ENCODE data around the gene RNF223. TPM values are rescaled to one million over a fixed set of nuclear protein-coding genes. Genes with fewer than 3 reads are reported as not detected.

Gene RNF223
- total RNA-seq, 5 donors from 2014 or later (not counting 1 experiment from before 2014, with no cell fraction given), result not detected

DNA sequence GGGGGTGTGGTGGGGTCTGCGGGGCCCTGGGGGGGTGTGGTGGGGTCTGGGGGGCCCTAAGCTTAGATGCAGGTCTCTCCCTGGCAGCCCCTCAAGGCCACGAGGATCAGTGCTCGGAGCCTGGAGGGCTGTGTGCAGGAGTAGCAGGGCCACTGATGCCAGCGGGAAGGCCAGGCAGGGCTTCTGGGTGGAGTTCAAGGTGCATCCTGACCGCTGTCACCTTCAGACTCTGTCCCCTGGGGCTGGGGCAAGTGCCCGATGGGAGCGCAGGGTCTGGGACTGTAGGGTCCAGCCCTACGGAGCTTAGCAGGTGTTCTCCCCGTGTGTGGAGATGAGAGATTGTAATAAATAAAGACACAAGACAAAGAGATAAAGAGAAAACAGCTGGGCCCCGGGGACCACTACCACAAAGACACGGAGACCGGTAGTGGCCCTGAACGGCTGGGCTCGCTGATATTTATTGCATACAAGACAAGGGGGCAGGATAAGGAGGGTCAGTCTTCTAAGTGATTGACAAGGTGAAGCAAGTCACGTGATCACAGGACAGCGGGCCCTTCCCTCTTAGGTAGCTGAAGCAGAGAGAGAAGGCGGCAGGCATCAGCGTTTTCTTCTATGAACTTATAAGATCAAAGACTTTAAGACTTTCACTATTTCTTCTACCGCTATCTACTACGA is 8.7 kb downstream of the RNF223 start:
- DNase-seq, result no peak
- Histone ChIP-seq H3K4me3 (ENCODE audit: control insufficient read depth in 1 of 2, extremely low read depth in 1 of 2, low read length in 1 of 2) (no peak overlapping the region), H3K9me3 (no peaks in the 10 kb centered on the region), H3K4me1 (ENCODE audit: control insufficient read depth in 1 of 2, extremely low read depth in 1 of 2, insufficient read depth in 2 of 2, low read length in 2 of 2) (peaks cover 2 to 38% of the 10 kb centered on the region in 2 experiments), H3K36me3 (ENCODE audit: control insufficient read depth in 2 of 2, extremely low read depth in 1 of 2, insufficient read depth in 1 of 2, low read length in 1 of 2) (no peaks in the 10 kb centered on the region), H3K27ac (ENCODE audit: low read length) (no peak overlapping the region), H3K27me3 (replicated peaks in 1 of 2; ENCODE audit: control insufficient read depth in 2 of 2, extremely low read depth in 1 of 2, insufficient read depth in 2 of 2, low read length in 1 of 2) (peaks cover 0 to 58% of the 10 kb centered on the region in 2 experiments)
- ChIA-PET POLR2A (no interaction called here), CTCF (no interaction called here)
- no peaks in the 10 kb centered on the region for H3K9me3 Mint-ChIP-seq
- peaks cover 0 to 28% (median 20%) of the 10 kb centered on the region in 3 donors for H3K4me1 Mint-ChIP-seq
- H3K4me3 Mint-ChIP-seq, result no peak overlapping the region
- H3K27me3 Mint-ChIP-seq, result peaks cover 3 to 15% of the 10 kb centered on the region in 2 donors
- no peak overlapping the region for H3K27ac Mint-ChIP-seq
- H3K36me3 Mint-ChIP-seq, result no peaks in the 10 kb centered on the region
- 72% methylated on average over 13 of the region's 20 CpGs for WGBS (ENCODE audit: insufficient coverage)
- ATAC-seq (replicated peaks in 1 of 4), result no peak

GRCh38 chr1:1063945-1064831 is 9.9 kb downstream of the RNF223 start:
- ATAC-seq (replicated peaks in 1 of 4), result peak; percentile 48 to 59 (median 56)
- Histone ChIP-seq H3K4me3 (ENCODE audit: control insufficient read depth in 1 of 2, extremely low read depth in 1 of 2, low read length in 1 of 2) (no peak overlapping the region), H3K4me1 (ENCODE audit: control insufficient read depth in 1 of 2, extremely low read depth in 1 of 2, insufficient read depth in 2 of 2, low read length in 2 of 2) (peaks cover 3 to 39% of the 10 kb centered on the region in 2 experiments), H3K9me3 (no peaks in the 10 kb centered on the region), H3K27me3 (replicated peaks in 1 of 2; ENCODE audit: control insufficient read depth in 2 of 2, extremely low read depth in 1 of 2, insufficient read depth in 2 of 2, low read length in 1 of 2) (peaks cover 0 to 59% of the 10 kb centered on the region in 2 experiments), H3K36me3 (ENCODE audit: control insufficient read depth in 2 of 2, extremely low read depth in 1 of 2, insufficient read depth in 1 of 2, low read length in 1 of 2) (no peaks in the 10 kb centered on the region), H3K27ac (ENCODE audit: low read length) (no peak overlapping the region)
- H3K27me3 Mint-ChIP-seq, result peaks cover 3 to 19% of the 10 kb centered on the region in 2 donors
- no peak overlapping the region for H3K27ac Mint-ChIP-seq
- H3K4me3 Mint-ChIP-seq, result peak overlapping the region in 2 of 3 donors; percentile 34 to 46
- 5% methylated on average over 35 of the region's 50 CpGs for WGBS (ENCODE audit: insufficient coverage)
- CTCF ChIA-PET, result interaction anchor here in 1 of 2 donors (0.8 kb wide), 1 partner anchor 81 kb away, joined by 3 read pairs; no protein-coding TSS in a partner anchor
- no peaks in the 10 kb centered on the region for H3K9me3 Mint-ChIP-seq
- no peaks in the 10 kb centered on the region for H3K36me3 Mint-ChIP-seq
- POLR2A ChIA-PET, result no interaction called here
- H3K4me1 Mint-ChIP-seq, result peaks cover 0 to 28% (median 23%) of the 10 kb centered on the region in 3 donors
- peak; percentile 43 to 88 (median 68) for DNase-seq

GRCh38 chr1:1063261-1063944 is 10.7 kb downstream of the RNF223 start:
- H3K4me1 Mint-ChIP-seq, result peaks cover 0 to 30% (median 26%) of the 10 kb centered on the region in 3 donors
- H3K9me3 Mint-ChIP-seq, result no peaks in the 10 kb centered on the region
- Histone ChIP-seq H3K4me3 (ENCODE audit: control insufficient read depth in 1 of 2, extremely low read depth in 1 of 2, low read length in 1 of 2) (no peak overlapping the region), H3K9me3 (no peaks in the 10 kb centered on the region), H3K27me3 (replicated peaks in 1 of 2; ENCODE audit: control insufficient read depth in 2 of 2, extremely low read depth in 1 of 2, insufficient read depth in 2 of 2, low read length in 1 of 2) (peaks cover 0 to 65% of the 10 kb centered on the region in 2 experiments), H3K27ac (ENCODE audit: low read length) (no peak overlapping the region), H3K36me3 (ENCODE audit: control insufficient read depth in 2 of 2, extremely low read depth in 1 of 2, insufficient read depth in 1 of 2, low read length in 1 of 2) (no peaks in the 10 kb centered on the region), H3K4me1 (ENCODE audit: control insufficient read depth in 1 of 2, extremely low read depth in 1 of 2, insufficient read depth in 2 of 2, low read length in 2 of 2) (peaks cover 3 to 43% of the 10 kb centered on the region in 2 experiments)
- peak overlapping the region in 2 of 3 donors; percentile 17 to 27 for H3K4me3 Mint-ChIP-seq
- no peaks in the 10 kb centered on the region for H3K36me3 Mint-ChIP-seq
- H3K27me3 Mint-ChIP-seq, result peaks cover 3 to 24% of the 10 kb centered on the region in 2 donors
- CTCF ChIA-PET, result interaction anchor here in 1 of 2 donors (0.8 to 1.3 kb wide), 2 partner anchors 80 kb away, joined by 3 to 5 read pairs; no protein-coding TSS in a partner anchor
- ATAC-seq (replicated peaks in 1 of 4) (no peak), DNase-seq (no peak)
- no peak overlapping the region for H3K27ac Mint-ChIP-seq
- WGBS (ENCODE audit: insufficient coverage), result 55% methylated on average over 17 of the region's 24 CpGs
- POLR2A ChIA-PET, result no interaction called here

- Mint-ChIP-seq H3K27ac (no peak overlapping the region), H3K4me3 (peak overlapping the region in 2 of 3 donors; percentile 17 to 27), H3K36me3 (no peaks in the 10 kb centered on the region), H3K9me3 (no peaks in the 10 kb centered on the region), H3K4me1 (peaks cover 0 to 28% (median 22%) of the 10 kb centered on the region in 3 donors), H3K27me3 (peaks cover 3 to 30% of the 10 kb centered on the region in 2 donors)
- DNase-seq, result no peak
- H3K9me3 ChIP-seq, result no peaks in the 10 kb centered on the region
- H3K36me3 ChIP-seq (ENCODE audit: control insufficient read depth in 2 of 2, extremely low read depth in 1 of 2, insufficient read depth in 1 of 2, low read length in 1 of 2), result no peaks in the 10 kb centered on the region
- H3K27ac ChIP-seq (ENCODE audit: low read length), result no peak overlapping the region
- CTCF ChIA-PET, result interaction anchor here in 1 of 2 donors (0.7 to 1.3 kb wide), 2 partner anchors 65 to 80 kb away, joined by 5 to 6 read pairs; no protein-coding TSS in a partner anchor
- ATAC-seq (replicated peaks in 1 of 4), result no peak
- WGBS (ENCODE audit: insufficient coverage), result 40% methylated on average over 17 of the region's 29 CpGs
- H3K27me3 ChIP-seq (replicated peaks in 1 of 2; ENCODE audit: control insufficient read depth in 2 of 2, extremely low read depth in 1 of 2, insufficient read depth in 2 of 2, low read length in 1 of 2), result peaks cover 0 to 68% of the 10 kb centered on the region in 2 experiments
- H3K4me1 ChIP-seq (ENCODE audit: control insufficient read depth in 1 of 2, extremely low read depth in 1 of 2, insufficient read depth in 2 of 2, low read length in 2 of 2), result peaks cover 2 to 35% of the 10 kb centered on the region in 2 experiments
- H3K4me3 ChIP-seq (ENCODE audit: control insufficient read depth in 1 of 2, extremely low read depth in 1 of 2, low read length in 1 of 2), result no peak overlapping the region
- POLR2A ChIA-PET, result no interaction called here
Measured at GRCh38 chr1:1062348-1063163, 11.6 kb downstream of the RNF223 start.

- H3K36me3 Mint-ChIP-seq, result no peaks in the 10 kb centered on the region
- Histone ChIP-seq H3K4me1 (ENCODE audit: control insufficient read depth in 1 of 2, extremely low read depth in 1 of 2, insufficient read depth in 2 of 2, low read length in 2 of 2) (peaks cover 2 to 34% of the 10 kb centered on the region in 2 experiments), H3K27me3 (replicated peaks in 1 of 2; ENCODE audit: control insufficient read depth in 2 of 2, extremely low read depth in 1 of 2, insufficient read depth in 2 of 2, low read length in 1 of 2) (peaks cover 0 to 70% of the 10 kb centered on the region in 2 experiments), H3K4me3 (ENCODE audit: control insufficient read depth in 1 of 2, extremely low read depth in 1 of 2, low read length in 1 of 2) (no peak overlapping the region), H3K9me3 (no peaks in the 10 kb centered on the region), H3K36me3 (ENCODE audit: control insufficient read depth in 2 of 2, extremely low read depth in 1 of 2, insufficient read depth in 1 of 2, low read length in 1 of 2) (no peaks in the 10 kb centered on the region), H3K27ac (ENCODE audit: low read length) (no peak overlapping the region)
- POLR2A ChIA-PET, result no interaction called here
- peaks cover 3 to 33% of the 10 kb centered on the region in 2 donors for H3K27me3 Mint-ChIP-seq
- DNase-seq (no peak), ATAC-seq (replicated peaks in 1 of 4) (no peak)
- peaks cover 0 to 28% (median 22%) of the 10 kb centered on the region in 3 donors for H3K4me1 Mint-ChIP-seq
- no peaks in the 10 kb centered on the region for H3K9me3 Mint-ChIP-seq
- CTCF ChIA-PET, result interaction anchor here in 1 of 2 donors (1.3 kb wide), 1 partner anchor 79 kb away, joined by 5 read pairs; no protein-coding TSS in a partner anchor
- no peak overlapping the region for H3K27ac Mint-ChIP-seq
- WGBS (ENCODE audit: insufficient coverage), result 74% methylated on average over 11 of the region's 18 CpGs
- H3K4me3 Mint-ChIP-seq, result peak overlapping the region in 2 of 3 donors; percentile 17 to 27
Measured at GRCh38 chr1:1061682-1062345, 12.3 kb downstream of the RNF223 start.

All from T-cell (primary cell).